A549 (cell line): ENCODE measurements around the gene LIN37.

Experiments used
- CBX2 ChIP-seq: fragments of 200-600 bp; sonication (generic); IDR thresholded peaks from 2 replicates; pipeline ENCODE4 v1.6.1; 2016; ENCODE audit warnings: low read depth, mild to moderate bottlenecking, borderline replicate concordance
- CTCF ChIP-seq: fragments of >200 bp; sonication (Bioruptor Twin); formaldehyde crosslinking; IDR thresholded peaks from 3 replicates; pipeline ENCODE4 v1.5.1; 2016
- FOXS1 ChIP-seq: fragments of 250-450 bp; sonication (Bioruptor Pico); IDR thresholded peaks from 2 replicates; pipeline ENCODE4 v1.5.0; 2020; ENCODE audit warnings: mild to moderate bottlenecking, moderate library complexity
- JUN ChIP-seq, 2 experiments: fragments of >200 bp; sonication (Bioruptor Twin); formaldehyde crosslinking; IDR thresholded peaks; 2 replicates in 1 of 2; 3 replicates in 1 of 2; pipeline ENCODE4 v1.6.1; 2016 to 2017
- MAFK ChIP-seq: fragments of 450-650 bp; IDR thresholded peaks from 2 replicates; pipeline ENCODE4 v1.6.1; 2014; ENCODE audit not compliant: partially characterized antibody
- MYC ChIP-seq: IDR thresholded peaks from 2 replicates; pipeline ENCODE4 v1.6.1; 2012; ENCODE audit warnings: mild to moderate bottlenecking, inconsistent platforms, low read length, improper control_type of control experiment, borderline replicate concordance
- RAD21 ChIP-seq, 2 experiments: fragments of >200 bp in 1 of 2; sonication (Bioruptor Twin) in 1 of 2; formaldehyde crosslinking in 1 of 2; IDR thresholded peaks in 1 of 2; conservative IDR thresholded peaks in 1 of 2; 2 replicates in 1 of 2; 3 replicates in 1 of 2; pipeline ENCODE4 v1.6.1; 2012 to 2018; ENCODE audit warnings: inconsistent platforms in 1 of 2
- SREBF2 ChIP-seq: fragments of 450-650 bp; IDR thresholded peaks from 2 replicates; pipeline ENCODE4 v1.6.1; 2014; ENCODE audit warnings: mild to moderate bottlenecking, moderate library complexity

GRCh38 chr19:35719402-35720162, 28.8 kb upstream of the LIN37 start:
- no peak for TF ChIP-seq MAFK
- no peak for TF ChIP-seq JUN (IDR thresholded peaks at IDR 0.05)
- no peak for TF ChIP-seq SREBF2
- TF ChIP-seq RAD21 (conservative IDR thresholded peaks at IDR 0.05 in 1 of 2, IDR thresholded peaks at IDR 0.05 in 1 of 2) = no peak
- no peak for TF ChIP-seq CTCF
- no peak for TF ChIP-seq MYC
- TF ChIP-seq CBX2 = no peak
- no peak for TF ChIP-seq FOXS1
